IMR-90 (cell line): ENCODE results near the gene ZNF785. TPM values are rescaled to one million over a fixed set of nuclear protein-coding genes. Genes with fewer than 3 reads are reported as not detected.

Experiments
- ATAC-seq: fragments of 200-7000 bp; cut with Tn5 transposase; 2 replicates; pipeline ENCODE4 v1.9.1; 2020; ENCODE audit warnings: low read depth, mild to moderate bottlenecking, moderate library complexity
- BruUV-seq: library from RNA; stranded (reverse); fragments of 400-500 nt; replicated peaks from 2 replicates; lab custom pipeline; 2021; lab: Mats Ljungman, UMichigan
- CTCF ChIA-PET: fragments of 300-600 bp; formaldehyde crosslinking; extraction: SDS; loops from one replicate; lab custom pipeline; 2021; ENCODE audit warnings: antibody characterized with exemption; lab: Yijun Ruan, JAX
- POLR2A ChIA-PET: fragments of 300-600 bp; sonication (Branson Sonifier 250); formaldehyde crosslinking; loops from one replicate; lab custom pipeline; 2022; ENCODE audit warnings: antibody characterized with exemption; ENCODE audit not compliant: unreplicated experiment; lab: Charles Lee
- DNase-seq: peaks from one replicate; pipeline ENCODE4 v3.0.0; 2013
- H2AFZ ChIP-seq: replicated peaks from 2 replicates; pipeline ENCODE3; 2013; ENCODE audit warnings: low read length, mild to moderate bottlenecking; ENCODE audit not compliant: poor library complexity
- H2AK5ac ChIP-seq: 2 replicates; pipeline ENCODE4 v1.6.1; 2013; ENCODE audit warnings: low read depth, low read length, inconsistent platforms
- H2AK9ac ChIP-seq: replicated peaks from 2 replicates; pipeline ENCODE3; 2013; ENCODE audit warnings: mild to moderate bottlenecking, low read depth, low read length, moderate library complexity; ENCODE audit not compliant: poor library complexity
- H2BK120ac ChIP-seq: 2 replicates; pipeline ENCODE4 v1.6.1; 2013; ENCODE audit warnings: low read depth, low read length, inconsistent platforms
- H2BK15ac ChIP-seq: 3 replicates; pipeline ENCODE4 v1.6.1; 2013; ENCODE audit warnings: low read depth, low read length, inconsistent platforms
- H2BK20ac ChIP-seq: 2 replicates; pipeline ENCODE4 v1.6.1; 2013; ENCODE audit warnings: low read depth, mild to moderate bottlenecking, inconsistent platforms, low read length, moderate library complexity
- H2BK5ac ChIP-seq: 2 replicates; pipeline ENCODE4 v1.6.1; 2013; ENCODE audit warnings: mild to moderate bottlenecking, low read depth, low read length, inconsistent platforms; ENCODE audit not compliant: poor library complexity, severe bottlenecking
- H3K14ac ChIP-seq: replicated peaks from 2 replicates; pipeline ENCODE4 v1.6.1; 2013; ENCODE audit warnings: low read depth, low read length, inconsistent platforms
- H3K18ac ChIP-seq: 2 replicates; pipeline ENCODE4 v1.6.1; 2013; ENCODE audit warnings: low read depth, low read length, control low read depth
- H3K23ac ChIP-seq: 2 replicates; pipeline ENCODE4 v1.6.1; 2013; ENCODE audit warnings: low read depth, low read length, inconsistent platforms
- H3K27ac ChIP-seq: 2 replicates; pipeline ENCODE4 v1.5.1; 2013; ENCODE audit warnings: mild to moderate bottlenecking, control low read depth, low read length; ENCODE audit not compliant: insufficient read depth
- H3K27me3 ChIP-seq: 2 replicates; pipeline ENCODE4 v1.6.1; 2013; ENCODE audit warnings: low read length; ENCODE audit not compliant: control insufficient read depth, insufficient read depth
- H3K36me3 ChIP-seq: 2 replicates; pipeline ENCODE4 v1.6.1; 2013; ENCODE audit warnings: low read length, mixed read lengths; ENCODE audit not compliant: control insufficient read depth, insufficient read depth
- H3K4ac ChIP-seq: 2 replicates; pipeline ENCODE4 v1.6.1; 2013; ENCODE audit warnings: low read depth, low read length, inconsistent platforms
- H3K4me1 ChIP-seq: 2 replicates; pipeline ENCODE4 v1.6.1; 2013; ENCODE audit warnings: low read length, mixed read lengths; ENCODE audit not compliant: control insufficient read depth, insufficient read depth
- H3K4me2 ChIP-seq: 2 replicates; pipeline ENCODE4 v1.6.1; 2013; ENCODE audit warnings: low read depth, mild to moderate bottlenecking, control low read depth, low read length, moderate library complexity
- H3K4me3 ChIP-seq: 2 replicates; pipeline ENCODE4 v1.5.1; 2013; ENCODE audit warnings: low read depth, mild to moderate bottlenecking, control low read depth, low read length, moderate library complexity; ENCODE audit not compliant: insufficient read depth
- H3K56ac ChIP-seq: 2 replicates; pipeline ENCODE4 v1.6.1; 2013; ENCODE audit warnings: low read length, inconsistent platforms; ENCODE audit not compliant: insufficient read depth; ENCODE audit errors: extremely low read depth
- H3K79me1 ChIP-seq, 2 experiments: 2 replicates each; pipeline ENCODE4 v1.6.1; 2013; ENCODE audit warnings: low read length in 2 of 2, inconsistent platforms in 1 of 2, low read depth in 1 of 2
- H3K9ac ChIP-seq: 2 replicates; pipeline ENCODE4 v1.6.1; 2013; ENCODE audit warnings: low read depth, low read length, control low read depth
- H3K9me1 ChIP-seq: 2 replicates; pipeline ENCODE4 v1.6.1; 2013; ENCODE audit warnings: low read length, inconsistent platforms; ENCODE audit not compliant: insufficient read depth
- H3K9me3 ChIP-seq: 2 replicates; pipeline ENCODE4 v1.6.1; 2013; ENCODE audit warnings: low read length; ENCODE audit not compliant: control insufficient read depth, insufficient read depth
- H4K20me1 ChIP-seq: 2 replicates; pipeline ENCODE4 v1.6.1; 2013; ENCODE audit warnings: low read length, inconsistent platforms; ENCODE audit not compliant: insufficient read depth
- H4K5ac ChIP-seq: 2 replicates; pipeline ENCODE4 v1.6.1; 2013; ENCODE audit warnings: mild to moderate bottlenecking, low read depth, low read length, control low read depth
- H4K8ac ChIP-seq, 2 experiments: 2 replicates each; pipeline ENCODE4 v1.6.1; 2013; ENCODE audit warnings: low read depth in 2 of 2, low read length in 2 of 2, control low read depth in 1 of 2, inconsistent platforms in 1 of 2
- H4K91ac ChIP-seq: 2 replicates; pipeline ENCODE4 v1.6.1; 2013; ENCODE audit warnings: low read depth, low read length, inconsistent platforms; ENCODE audit not compliant: insufficient read depth
- BHLHE40 ChIP-seq: fragments of 150-350 bp; IDR thresholded peaks from 2 replicates; pipeline ENCODE4 v1.6.1; 2016; ENCODE audit warnings: mild to moderate bottlenecking, low read depth, low read length
- CHD1 ChIP-seq: IDR thresholded peaks from 2 replicates; pipeline ENCODE4 v1.6.1; 2012; ENCODE audit warnings: low read depth, low read length, improper control_type of control experiment
- FOS ChIP-seq: fragments of 150-350 bp; IDR thresholded peaks from 2 replicates; pipeline ENCODE4 v1.6.1; 2016; ENCODE audit warnings: low read depth, low read length
- MAFK ChIP-seq: IDR thresholded peaks from 2 replicates; pipeline ENCODE4 v1.6.1; 2012; ENCODE audit warnings: low read depth, low read length, improper control_type of control experiment
- MXI1 ChIP-seq: IDR thresholded peaks from 2 replicates; pipeline ENCODE4 v1.6.1; 2012; ENCODE audit warnings: low read depth, mild to moderate bottlenecking, low read length, moderate library complexity, borderline replicate concordance
- POLR2A ChIP-seq: IDR thresholded peaks from 2 replicates; pipeline ENCODE4 v1.6.1; 2012; ENCODE audit warnings: mild to moderate bottlenecking, low read depth, low read length
- RAD21 ChIP-seq: IDR thresholded peaks from 2 replicates; pipeline ENCODE4 v1.6.1; 2012; ENCODE audit warnings: low read length, improper control_type of control experiment
- RCOR1 ChIP-seq: IDR thresholded peaks from 2 replicates; pipeline ENCODE4 v1.6.1; 2012; ENCODE audit warnings: mild to moderate bottlenecking, low read length, improper control_type of control experiment; ENCODE audit not compliant: insufficient replicate concordance
- RFX5 ChIP-seq: IDR thresholded peaks from 2 replicates; pipeline ENCODE4 v1.8.0; 2012; ENCODE audit warnings: low read depth, mild to moderate bottlenecking, low read length, moderate library complexity
- whole genome bisulfite sequencing, 2 experiments: methylation state at CpG; one replicate each; pipeline versions ENCODE4 v1.1.5 to v1.1.7; 2013; ENCODE audit warnings: missing lambda C conversion rate in 2 of 2; ENCODE audit not compliant: insufficient read length in 1 of 2; ENCODE audit errors: extremely low coverage in 2 of 2; 5-methylcytosine and 5-hydroxymethylcytosine counted together
- dilution Hi-C: fragments of 300-500 bp; cut with HindIII; formaldehyde crosslinking; loops from one replicate; pipeline ENCODE4 v1.14.3; 2018; ENCODE audit warnings: low sequenced_read_pairs; ENCODE audit not compliant: unreplicated experiment
- in situ Hi-C: fragments of 300-500 bp; cut with MboI; formaldehyde crosslinking; loops from 3 replicates; pipeline ENCODE4 v1.14.3; 2019; ENCODE audit warnings: low sequenced_read_pairs, inconsistent platforms, mixed read lengths
- intact Hi-C: fragments of 100-400 bp; cut with micrococcal nuclease; formaldehyde crosslinking; loops from 2 replicates; pipeline ENCODE4 v1.10.0; 2022
- polyA plus RNA-seq, 3 experiments: library from polyadenylated mRNA; depleted of rRNA; stranded (reverse); fragments of >200 nt; gene quantifications; 2 replicates each; pipeline ENCODE4 v1.2.3, GENCODE V29; 2012; ENCODE audit warnings: low replicate concordance in 1 of 3
- total RNA-seq: library from RNA; depleted of rRNA; stranded (reverse); fragments of >200 nt; gene quantifications from 2 replicates; pipeline ENCODE4 v1.2.3, GENCODE V29; 2012

ZNF785 gene
- total and polyA plus RNA-seq, 2 of the 4 experiments (the other 2 are of a cell fraction), result 2.9 to 4.0 TPM

- Histone ChIP-seq H3K4me2 (no peak overlapping the region), H3K27me3 (no peaks in the 10 kb centered on the region), H3K79me1 (peaks cover 16 to 30% of the 10 kb centered on the region in 2 experiments; a peak in 2 of 4 replicates), H3K36me3 (peaks cover 23% of the 10 kb centered on the region), H3K9me3 (no peaks in the 10 kb centered on the region), H3K56ac (no peak overlapping the region), H4K5ac (no peak overlapping the region), H4K91ac (no peak overlapping the region), H3K4ac (no peak overlapping the region), H3K23ac (no peak overlapping the region), H3K9ac (no peak overlapping the region), H3K4me1 (peaks cover 6% of the 10 kb centered on the region), H2BK5ac (no peak overlapping the region), H2BK20ac (no peak overlapping the region), H4K20me1 (no peaks in the 10 kb centered on the region; the same call in 1 of the 2 replicates), H3K27ac (no peak overlapping the region), H2AK9ac (no peak overlapping the region), H2BK120ac (no peak overlapping the region), H2AFZ (no peak overlapping the region), H3K9me1 (peaks cover 6% of the 10 kb centered on the region; the same call in 1 of the 2 replicates), H3K4me3 (no peak overlapping the region), H4K8ac (no peak overlapping the region), H2AK5ac (no peak overlapping the region), H3K18ac (no peak overlapping the region), H3K14ac (no peak overlapping the region), H2BK15ac (no peak overlapping the region)
- 0% methylated on average over 2 of the region's 3 CpGs; no CpG with 5 or more reads in 1 of the 2 experiments for WGBS, 2 experiments
- BruUV-seq, result no TSS peak
- no peak for TF ChIP-seq RAD21
- TF ChIP-seq MAFK, result no peak
- TF ChIP-seq RCOR1, result no peak
- no peak for TF ChIP-seq MXI1
- no peak for TF ChIP-seq FOS
- TF ChIP-seq POLR2A, result no peak
- no peak for TF ChIP-seq RFX5
- no peak for TF ChIP-seq CHD1
- TF ChIP-seq BHLHE40, result no peak
- in situ Hi-C loops (no loop called here), dilution Hi-C loops (no loop called here), intact Hi-C loops (no loop called here)
- ChIA-PET POLR2A (interaction anchor here (0.6 kb wide), 3 partner anchors 26 to 69 kb away, joined by 3 to 6 read pairs (median 3); no protein-coding TSS in a partner anchor), CTCF (interaction anchor here (0.6 to 0.8 kb wide), 3 partner anchors 25 to 344 kb away, joined by 3 to 7 read pairs (median 3); no protein-coding TSS in a partner anchor)
- ATAC-seq (no peak; the same call in 1 of the 2 replicates), DNase-seq (no peak)
Measured at GRCh38 chr16:30551781-30552180, 33.7 kb downstream of the ZNF785 start.
